HepG2 (cell line): ENCODE results near the gene RNF6. TPM values are rescaled to one million over a fixed set of nuclear protein-coding genes. Genes with fewer than 3 reads are reported as not detected.

Experiments
- ASH2L ChIP-seq: fragments of 300-600, 200-600 bp; sonication (generic); IDR thresholded peaks from 2 replicates; pipeline ENCODE4 v1.7.0; 2017; ENCODE audit warnings: low read depth, mild to moderate bottlenecking, moderate library complexity, mixed read lengths, low read length; ENCODE audit not compliant: insufficient read length
- FOXP1 ChIP-seq, 2 experiments: fragments of 450-650 bp in 1 of 2; IDR thresholded peaks; 2 replicates each; pipeline ENCODE4 v1.6.1; 2017 to 2018; ENCODE audit warnings: antibody characterized with exemption in 1 of 2
- MAZ ChIP-seq, 2 experiments: sonication (generic) in 1 of 2; formaldehyde crosslinking in 1 of 2; IDR thresholded peaks; 2 replicates each; pipeline versions ENCODE4 v1.5.0 to v1.6.1; 2012 to 2020; ENCODE audit warnings: low read depth in 2 of 2, mild to moderate bottlenecking in 2 of 2, borderline replicate concordance in 1 of 2, improper control_type of control experiment in 1 of 2, low read length in 1 of 2, missing genetic modification reagents in 1 of 2, moderate library complexity in 1 of 2
- MED1 ChIP-seq: sonication (generic); formaldehyde crosslinking; IDR thresholded peaks from 2 replicates; pipeline ENCODE4 v1.4.0; 2020; ENCODE audit warnings: missing genetic modification reagents
- NRL ChIP-seq: sonication (generic); formaldehyde crosslinking; IDR thresholded peaks from 2 replicates; pipeline ENCODE4 v1.5.0; 2020; ENCODE audit warnings: missing genetic modification reagents, mild to moderate bottlenecking, moderate library complexity, borderline replicate concordance
- PBX3 ChIP-seq: sonication (generic); formaldehyde crosslinking; IDR thresholded peaks from 2 replicates; pipeline ENCODE4 v1.8.1; 2023; ENCODE audit warnings: missing genetic modification reagents, inconsistent platforms, borderline replicate concordance
- REPIN1 ChIP-seq: sonication (generic); formaldehyde crosslinking; IDR thresholded peaks from 2 replicates; pipeline ENCODE4 v1.8.0; 2022; ENCODE audit warnings: missing genetic modification reagents, low read depth, mild to moderate bottlenecking, borderline replicate concordance
- TRIM24 ChIP-seq: sonication (generic); formaldehyde crosslinking; IDR thresholded peaks from 2 replicates; pipeline ENCODE4 v1.8.0; 2022; ENCODE audit warnings: mild to moderate bottlenecking, missing genetic modification reagents
- ZFP62 ChIP-seq: sonication (generic); formaldehyde crosslinking; IDR thresholded peaks from 2 replicates; pipeline ENCODE4 v1.4.0; 2020; ENCODE audit warnings: missing genetic modification reagents
- ZNF382 ChIP-seq: sonication (generic); formaldehyde crosslinking; IDR thresholded peaks from 2 replicates; pipeline ENCODE4 v1.5.0; 2020; ENCODE audit warnings: missing genetic modification reagents, mild to moderate bottlenecking, borderline replicate concordance
- ZNF484 ChIP-seq: sonication (generic); formaldehyde crosslinking; IDR thresholded peaks from 2 replicates; pipeline ENCODE4 v1.5.1; 2020; ENCODE audit warnings: mild to moderate bottlenecking, low read depth, missing genetic modification reagents, borderline replicate concordance
- ZNF530 ChIP-seq: sonication (generic); formaldehyde crosslinking; IDR thresholded peaks from 2 replicates; pipeline ENCODE4 v1.5.0; 2020; ENCODE audit warnings: low read depth, mild to moderate bottlenecking, missing genetic modification reagents
- ZNF644 ChIP-seq: IDR thresholded peaks from 2 replicates; pipeline ENCODE4 v1.6.1; 2016; ENCODE audit warnings: low read depth
- ZNF740 ChIP-seq: sonication (generic); formaldehyde crosslinking; IDR thresholded peaks from 2 replicates; pipeline ENCODE4 v1.4.0; 2020; ENCODE audit warnings: missing genetic modification reagents
- ZSCAN25 ChIP-seq: sonication (generic); formaldehyde crosslinking; IDR thresholded peaks from 2 replicates; pipeline ENCODE4 v1.8.0; 2022; ENCODE audit warnings: mild to moderate bottlenecking, missing genetic modification reagents
- polyA plus RNA-seq, 8 experiments: library from polyadenylated mRNA; depleted of rRNA in 3 of 8; stranded (reverse) in 7 of 8; unstranded in 1 of 8; fragments of >200 nt; fragmentation: Illumina TruSeq in 4 of 8; extraction: Trizol in 4 of 8; gene quantifications; 2 replicates each; pipeline versions ENCODE4 v1.2.1 to v1.2.3, GENCODE V29; 2011 to 2016; ENCODE audit warnings: low read depth in 4 of 8, missing spikeins in 1 of 8, mixed read lengths in 1 of 8; ENCODE audit not compliant: insufficient read depth in 1 of 8
- total RNA-seq, 5 experiments: library from RNA; depleted of rRNA; stranded (reverse); fragments of >200 nt; fragmentation: Illumina TruSeq; extraction: Trizol; gene quantifications; 2 replicates each; pipeline ENCODE4 v1.2.3, GENCODE V29; 2016; ENCODE audit warnings: low read depth in 1 of 5
- TF ChIP-seq, protein P1 (sequence below): sonication (generic); formaldehyde crosslinking; conservative IDR thresholded peaks from 2 replicates; pipeline ENCODE4 v1.4.0; 2020; ENCODE audit warnings: missing genetic modification reagents
- TF ChIP-seq, protein P2 (sequence below): sonication (generic); formaldehyde crosslinking; IDR thresholded peaks from 2 replicates; pipeline ENCODE4; 2020; ENCODE audit warnings: missing genetic modification reagents, mild to moderate bottlenecking, borderline replicate concordance
- TF ChIP-seq, protein P3 (sequence below): sonication (generic); formaldehyde crosslinking; IDR thresholded peaks from 2 replicates; pipeline ENCODE4 v1.8.1; 2023; ENCODE audit warnings: mild to moderate bottlenecking, inconsistent platforms, moderate library complexity, missing genetic modification reagents, borderline replicate concordance

RNF6 gene
- total and polyA plus RNA-seq, 2 of the 13 experiments (the other 11 are each of a cell fraction or from before 2014, with no cell fraction given), result 14.6 to 36.8 TPM

DNA sequence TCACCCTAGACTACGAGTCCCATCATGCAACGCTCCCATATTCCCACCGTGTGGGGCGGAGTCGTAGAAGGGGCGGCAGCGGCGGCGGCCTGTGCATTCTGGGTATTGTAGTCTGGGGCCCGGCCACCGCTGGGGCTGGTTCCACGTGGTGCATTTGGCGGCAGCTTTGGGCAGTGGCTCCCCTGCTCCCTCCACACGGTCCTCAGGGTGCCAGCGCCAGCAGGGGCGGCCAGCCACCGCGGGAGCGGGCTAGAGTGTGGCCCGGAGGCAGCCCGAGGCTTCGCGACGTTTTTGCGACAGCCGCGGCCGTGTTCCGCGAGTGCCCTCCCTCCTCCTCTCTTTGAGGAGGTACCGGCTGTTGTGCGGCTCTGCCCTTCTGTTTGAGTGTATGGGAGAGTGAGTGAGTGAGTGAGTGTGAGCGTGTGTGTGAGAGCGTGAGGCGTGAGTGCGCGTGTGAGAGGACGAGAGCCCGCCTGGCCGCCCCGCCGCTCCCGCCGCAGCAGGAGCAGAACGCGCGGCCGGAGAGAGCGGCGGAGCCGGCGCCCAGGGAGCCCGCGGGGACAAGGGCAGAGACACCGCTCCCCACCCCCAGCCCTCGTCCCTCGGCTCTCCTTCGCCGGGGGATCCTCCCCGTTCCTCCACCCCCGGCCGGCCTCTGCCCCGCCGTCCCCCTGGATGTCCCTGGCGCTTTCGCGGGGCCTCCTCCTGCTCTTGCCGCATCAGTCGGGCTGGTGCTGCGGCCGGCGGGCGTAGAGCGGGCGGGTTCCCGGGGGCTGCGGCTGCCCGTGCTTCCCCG is 31.9 kb upstream of the RNF6 start, which contains the start of gene CDK8 (continued):
- peak; percentile 68; the same call in 1 of the 2 replicates for TF ChIP-seq MAZ (IDR thresholded peaks at IDR 0.05; ENCODE audit: borderline replicate concordance, low read depth, low read length)
- TF ChIP-seq MAZ (CRISPR knock-in tag; IDR thresholded peaks at IDR 0.05; ENCODE audit: low read depth), result peak; percentile 66
- no peak for TF ChIP-seq ZFP62 (CRISPR knock-in tag)
- no peak for TF ChIP-seq FOXP1 (IDR thresholded peaks at IDR 0.05)
- 0 out of 2 replicates have a peak, but pooled peaks have one; percentile 2 for TF ChIP-seq FOXP1 (CRISPR knock-in tag; IDR thresholded peaks at IDR 0.05)
- peak; percentile 97 for TF ChIP-seq ASH2L
- TF ChIP-seq, protein P1, sequence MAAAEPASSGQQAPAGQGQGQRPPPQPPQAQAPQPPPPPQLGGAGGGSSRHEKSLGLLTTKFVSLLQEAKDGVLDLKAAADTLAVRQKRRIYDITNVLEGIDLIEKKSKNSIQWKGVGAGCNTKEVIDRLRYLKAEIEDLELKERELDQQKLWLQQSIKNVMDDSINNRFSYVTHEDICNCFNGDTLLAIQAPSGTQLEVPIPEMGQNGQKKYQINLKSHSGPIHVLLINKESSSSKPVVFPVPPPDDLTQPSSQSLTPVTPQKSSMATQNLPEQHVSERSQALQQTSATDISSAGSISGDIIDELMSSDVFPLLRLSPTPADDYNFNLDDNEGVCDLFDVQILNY, result no peak; the same call in 1 of the 2 replicates
- peak; percentile 73 for TF ChIP-seq NRL
- TF ChIP-seq PBX3, result no peak
- TF ChIP-seq ZNF530 (CRISPR knock-in tag), result no peak
- TF ChIP-seq ZSCAN25 (CRISPR knock-in tag), result no peak
- TF ChIP-seq ZNF740 (CRISPR knock-in tag), result 0 out of 2 replicates have a peak, but pooled peaks have one; percentile 13
- TF ChIP-seq MED1, result peak; percentile 58
- TF ChIP-seq ZNF382, result no peak
- TF ChIP-seq ZNF484 (CRISPR knock-in tag), result no peak
- TF ChIP-seq, protein P2, sequence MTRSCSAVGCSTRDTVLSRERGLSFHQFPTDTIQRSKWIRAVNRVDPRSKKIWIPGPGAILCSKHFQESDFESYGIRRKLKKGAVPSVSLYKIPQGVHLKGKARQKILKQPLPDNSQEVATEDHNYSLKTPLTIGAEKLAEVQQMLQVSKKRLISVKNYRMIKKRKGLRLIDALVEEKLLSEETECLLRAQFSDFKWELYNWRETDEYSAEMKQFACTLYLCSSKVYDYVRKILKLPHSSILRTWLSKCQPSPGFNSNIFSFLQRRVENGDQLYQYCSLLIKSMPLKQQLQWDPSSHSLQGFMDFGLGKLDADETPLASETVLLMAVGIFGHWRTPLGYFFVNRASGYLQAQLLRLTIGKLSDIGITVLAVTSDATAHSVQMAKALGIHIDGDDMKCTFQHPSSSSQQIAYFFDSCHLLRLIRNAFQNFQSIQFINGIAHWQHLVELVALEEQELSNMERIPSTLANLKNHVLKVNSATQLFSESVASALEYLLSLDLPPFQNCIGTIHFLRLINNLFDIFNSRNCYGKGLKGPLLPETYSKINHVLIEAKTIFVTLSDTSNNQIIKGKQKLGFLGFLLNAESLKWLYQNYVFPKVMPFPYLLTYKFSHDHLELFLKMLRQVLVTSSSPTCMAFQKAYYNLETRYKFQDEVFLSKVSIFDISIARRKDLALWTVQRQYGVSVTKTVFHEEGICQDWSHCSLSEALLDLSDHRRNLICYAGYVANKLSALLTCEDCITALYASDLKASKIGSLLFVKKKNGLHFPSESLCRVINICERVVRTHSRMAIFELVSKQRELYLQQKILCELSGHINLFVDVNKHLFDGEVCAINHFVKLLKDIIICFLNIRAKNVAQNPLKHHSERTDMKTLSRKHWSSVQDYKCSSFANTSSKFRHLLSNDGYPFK (CRISPR knock-in tag), result 0 out of 2 replicates have a peak, but pooled peaks have one; percentile 42
- no peak for TF ChIP-seq ZNF644 (CRISPR knock-in tag)
- TF ChIP-seq TRIM24 (CRISPR knock-in tag), result no peak
- TF ChIP-seq, protein P3, sequence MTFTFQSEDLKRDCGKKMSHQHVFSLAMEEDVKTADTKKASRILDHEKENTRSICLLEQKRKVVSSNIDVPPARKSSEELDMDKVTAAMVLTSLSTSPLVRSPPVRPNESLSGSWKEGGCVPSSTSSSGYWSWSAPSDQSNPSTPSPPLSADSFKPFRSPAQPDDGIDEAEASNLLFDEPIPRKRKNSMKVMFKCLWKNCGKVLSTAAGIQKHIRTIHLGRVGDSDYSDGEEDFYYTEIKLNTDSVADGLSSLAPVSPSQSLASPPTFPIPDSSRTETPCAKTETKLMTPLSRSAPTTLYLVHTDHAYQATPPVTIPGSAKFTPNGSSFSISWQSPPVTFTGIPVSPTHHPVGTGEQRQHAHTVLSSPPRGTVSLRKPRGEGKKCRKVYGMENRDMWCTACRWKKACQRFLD (CRISPR knock-in tag), result no peak
- TF ChIP-seq REPIN1 (CRISPR knock-in tag), result no peak
